GM12875 (cell line): ENCODE measurements around the gene UBR4.

Source experiments
- H3K4me3 ChIP-seq: one replicate; pipeline ENCODE4 v1.5.1; 2011; ENCODE audit warnings: low read depth, low read length, control low read depth
- CTCF ChIP-seq: IDR thresholded peaks from 2 replicates; pipeline ENCODE4 v1.5.1; 2011; ENCODE audit warnings: low read depth, mild to moderate bottlenecking, control low read depth, inconsistent platforms, low read length, moderate library complexity, borderline replicate concordance; ENCODE audit not compliant: insufficient read depth

Gene UBR4

GRCh38 chr1:19199329-19199968, 10.6 kb downstream of the UBR4 start:
- TF ChIP-seq CTCF = no peak
- no peak overlapping the region for H3K4me3 ChIP-seq

- no peak for TF ChIP-seq CTCF
- no peak overlapping the region for H3K4me3 ChIP-seq
These were observed 11.2 kb downstream of the UBR4 start for GRCh38 chr1:19198820-19199219.

GRCh38 chr1:19197845-19198244, 12.2 kb downstream of the UBR4 start:
- H3K4me3 ChIP-seq = no peak overlapping the region
- no peak for TF ChIP-seq CTCF

- TF ChIP-seq CTCF = no peak
These were observed 13.7 kb downstream of the UBR4 start for GRCh38 chr1:19196331-19196730.

GRCh38 chr1:19193004-19193403, 17.1 kb downstream of the UBR4 start:
- TF ChIP-seq CTCF = no peak
- H3K4me3 ChIP-seq = no peak overlapping the region

More at GRCh38 chr1:19196331-19196730, 13.7 kb downstream of the UBR4 start:
- H3K4me3 ChIP-seq = no peak overlapping the region

- no peak for TF ChIP-seq CTCF
- H3K4me3 ChIP-seq = no peak overlapping the region
These were observed 18.3 kb downstream of the UBR4 start for GRCh38 chr1:19191811-19192210.

- H3K4me3 ChIP-seq = no peak overlapping the region
- TF ChIP-seq CTCF = no peak
These were observed 19.6 kb downstream of the UBR4 start for GRCh38 chr1:19190468-19190867.
